ENCODE results near the gene AGXT.

GRCh38 chr2:240890691-240891090, 22.1 kb downstream of the AGXT start:
- TF ChIP-seq CTCF (IDR thresholded peaks at IDR 0.05) (no peak), POLR2A (IDR thresholded peaks at IDR 0.05) (no peak)
